B cell (primary cell): ENCODE data around the gene GEMIN5. TPM values are rescaled to one million over a fixed set of nuclear protein-coding genes. Genes with fewer than 3 reads are reported as not detected.
A peak's percentile ranks its signal among the peaks of the same experiment; 100 is the strongest.

Experiments used
- ATAC-seq: fragments of 200-7000 bp; cut with Tn5 transposase; one replicate; pipeline ENCODE4 v1.10.0; 2021; ENCODE audit warnings: low read depth, mild to moderate bottlenecking, moderate number of reproducible peaks, moderate library complexity
- CTCF ChIA-PET: fragments of 350-600 bp; sonication (Branson Sonifier 250); formaldehyde crosslinking; loops from one replicate; lab custom pipeline; 2021; ENCODE audit warnings: antibody characterized with exemption, inconsistent platforms; lab: Charles Lee
- POLR2A ChIA-PET: fragments of 350-600 bp; sonication (Branson Sonifier 250); formaldehyde crosslinking; loops from one replicate; lab custom pipeline; 2021; ENCODE audit warnings: antibody characterized with exemption; lab: Charles Lee
- DNase-seq: peaks from one replicate; pipeline ENCODE4 v3.0.0; 2013
- H2AFZ ChIP-seq: 2 replicates; pipeline ENCODE4 v1.6.1; 2012; ENCODE audit warnings: mild to moderate bottlenecking, low read depth, low read length; ENCODE audit not compliant: insufficient read depth, poor library complexity, severe bottlenecking
- H3K27ac ChIP-seq, 2 donors: 1 replicate in 1 of 2; 2 replicates in 1 of 2; pipeline ENCODE4 v1.5.1; 2012 to 2013; ENCODE audit warnings: low read length in 2 of 2, mild to moderate bottlenecking in 2 of 2, moderate library complexity in 1 of 2
- H3K27me3 ChIP-seq, 4 experiments: fragments of 200-600 bp in 1 of 4; sonication (generic) in 1 of 4; replicated peaks in 1 of 4; 1 replicate in 2 of 4; 2 replicates in 2 of 4; pipeline versions ENCODE4 v1.6.1 to v1.7.0; 2013 to 2016; ENCODE audit warnings: low read length in 3 of 4, mild to moderate bottlenecking in 2 of 4, mixed read lengths in 1 of 4, moderate library complexity in 1 of 4; ENCODE audit not compliant: insufficient read depth in 4 of 4, control insufficient read depth in 3 of 4; ENCODE audit errors: control extremely low read depth in 1 of 4
- H3K36me3 ChIP-seq, 2 experiments: replicated peaks in 1 of 2; 1 replicate in 1 of 2; 2 replicates in 1 of 2; pipeline versions ENCODE4 v1.6.1 to v1.7.1; 2013; ENCODE audit warnings: low read length in 1 of 2; ENCODE audit not compliant: insufficient read depth in 2 of 2, control insufficient read depth in 1 of 2; ENCODE audit errors: control extremely low read depth in 1 of 2, extremely low read depth in 1 of 2
- H3K4me1 ChIP-seq, 2 donors: fragments of 200-600 bp in 1 of 2; sonication (generic) in 1 of 2; 1 replicate in 1 of 2; 2 replicates in 1 of 2; pipeline versions ENCODE4 v1.5.1 to v1.6.1; 2013 to 2017; ENCODE audit warnings: low read length in 2 of 2; ENCODE audit not compliant: control insufficient read depth in 2 of 2, insufficient read depth in 2 of 2
- H3K4me2 ChIP-seq: replicated peaks from 2 replicates; pipeline ENCODE3; 2012; ENCODE audit warnings: mild to moderate bottlenecking, low read depth, low read length; ENCODE audit not compliant: poor library complexity, severe bottlenecking
- H3K4me3 ChIP-seq, 5 experiments: fragments of 200-600 bp in 1 of 5; sonication (generic) in 1 of 5; 1 replicate in 3 of 5; 2 replicates in 2 of 5; pipeline versions ENCODE4 v1.5.1 to v1.7.0; 2011 to 2016; ENCODE audit warnings: low read length in 4 of 5, mild to moderate bottlenecking in 4 of 5, low read depth in 2 of 5, control low read depth in 1 of 5, moderate library complexity in 1 of 5; ENCODE audit not compliant: insufficient read depth in 1 of 5; ENCODE audit errors: control extremely low read depth in 1 of 5, extremely low read depth in 1 of 5
- H3K79me2 ChIP-seq: fragments of 200-600 bp; sonication (generic); one replicate; pipeline ENCODE4 v1.6.0; 2016; ENCODE audit warnings: low read length; ENCODE audit not compliant: control insufficient read depth, insufficient read depth
- H3K9ac ChIP-seq: fragments of 200-600 bp; sonication (generic); 2 replicates; pipeline ENCODE4 v1.6.1; 2017; ENCODE audit warnings: mild to moderate bottlenecking, low read length, moderate library complexity
- H3K9me3 ChIP-seq, 3 donors: one replicate each; pipeline versions ENCODE4 v1.6.1 to v1.7.1; 2013; ENCODE audit warnings: low read length in 2 of 3; ENCODE audit not compliant: control insufficient read depth in 2 of 3, insufficient read depth in 1 of 3; ENCODE audit errors: control extremely low read depth in 1 of 3
- H4K20me1 ChIP-seq: 2 replicates; pipeline ENCODE4 v1.6.0; 2012; ENCODE audit warnings: mild to moderate bottlenecking, low read length; ENCODE audit not compliant: insufficient read depth, control insufficient read depth, poor library complexity, severe bottlenecking
- H3K27ac Mint-ChIP-seq: one replicate; pipeline ENCODE4 v1.8.0; 2021; ENCODE audit warnings: mixed read lengths
- H3K27me3 Mint-ChIP-seq: one replicate; pipeline ENCODE4 v1.8.0; 2021; ENCODE audit warnings: mixed read lengths
- H3K4me1 Mint-ChIP-seq: one replicate; pipeline ENCODE4 v1.8.0; 2021; ENCODE audit warnings: mixed read lengths
- H3K4me3 Mint-ChIP-seq: one replicate; pipeline ENCODE4 v1.8.0; 2021; ENCODE audit warnings: mixed read lengths
- H3K9me3 Mint-ChIP-seq: one replicate; pipeline ENCODE4 v1.8.0; 2022; ENCODE audit warnings: mixed read lengths; ENCODE audit not compliant: insufficient read depth
- EZH2 ChIP-seq: IDR thresholded peaks from 2 replicates; pipeline ENCODE4 v1.6.1; 2012; ENCODE audit warnings: borderline replicate concordance, low read depth, mild to moderate bottlenecking, moderate library complexity, low read length; ENCODE audit not compliant: insufficient read depth, poor library complexity, severe bottlenecking
- WGBS: methylation state at CpG from one replicate; pipeline ENCODE4 v1.1.5; 2013; ENCODE audit warnings: missing lambda C conversion rate; ENCODE audit not compliant: insufficient coverage; 5-methylcytosine and 5-hydroxymethylcytosine counted together
- intact Hi-C: fragments of 100-400 bp; cut with micrococcal nuclease; formaldehyde crosslinking; loops from one replicate; pipeline ENCODE4 v1.10.0; 2022
- polyA plus RNA-seq: library from polyadenylated mRNA; depleted of rRNA; stranded (reverse); fragments of >200 nt; gene quantifications from 2 replicates; pipeline ENCODE4 v1.2.3, GENCODE V29; 2012
- total RNA-seq, 2 donors: library from RNA; stranded (reverse); fragments of 120-200 nt in 1 of 2; gene quantifications; 1 replicate in 1 of 2; 2 replicates in 1 of 2; pipeline versions ENCODE4 v1.2.3 to v1.2.4, GENCODE V29; 2013 to 2022
- TF ChIP-seq, protein P1 (sequence below): fragments of 200-600 bp; IDR thresholded peaks from one replicate; pipeline ENCODE4 v1.8.0; 2022; ENCODE audit warnings: antibody characterized with exemption, mild to moderate bottlenecking

Gene GEMIN5
- total and polyA plus RNA-seq, 2 donors (not counting 1 experiment from before 2014, with no cell fraction given), result 3.6 to 15.5 TPM

DNA sequence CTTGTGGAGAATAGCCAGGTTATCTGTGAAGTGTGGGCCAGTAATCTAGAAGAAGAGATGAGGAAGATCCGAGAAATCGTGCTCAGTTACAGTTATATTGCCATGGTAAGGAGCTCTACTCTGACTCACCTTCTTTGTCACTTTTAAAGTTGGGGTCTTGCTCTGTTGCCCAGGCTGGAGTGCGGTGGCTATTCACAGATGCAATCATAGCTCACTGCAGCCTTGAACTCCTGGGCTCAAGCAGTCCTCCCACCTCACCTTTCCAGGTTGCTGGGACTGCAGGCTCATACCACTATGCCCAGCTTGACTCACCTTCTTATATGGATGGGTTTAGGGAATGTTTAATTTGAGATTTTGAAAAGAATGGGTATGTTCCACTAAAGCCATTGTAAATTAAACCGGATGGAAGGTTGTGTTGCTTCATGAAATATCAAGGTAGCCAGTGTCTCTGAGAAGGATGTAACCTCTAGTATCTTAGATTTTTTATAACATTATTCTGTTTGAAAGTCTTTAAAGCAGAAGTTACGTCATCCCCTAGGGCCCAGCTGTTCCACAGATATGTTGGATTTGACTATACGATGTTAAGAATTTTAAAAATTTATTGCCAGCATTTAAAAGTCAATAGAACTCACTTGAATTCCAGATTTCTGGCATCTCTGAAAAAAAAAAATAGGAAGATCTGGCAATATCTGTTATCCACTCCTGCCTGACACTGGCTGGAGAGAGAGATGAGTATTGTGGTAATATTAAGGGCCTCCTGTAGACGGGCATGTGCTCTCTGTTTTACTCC, 74.5 kb downstream of the GEMIN5 start:
- no peaks in the 10 kb centered on the region for H3K9me3 Mint-ChIP-seq
- no CpG with 5 or more reads among the region's 7 CpGs for WGBS
- Histone ChIP-seq H3K27me3 (no peaks in the 10 kb centered on the region), H3K27ac (peak overlapping the region in 1 of 2 donors; percentile 40), H3K9me3 (no peaks in the 10 kb centered on the region), H3K9ac (no peak overlapping the region), H3K4me2 (peak overlapping the region; percentile 36), H3K79me2 (peaks cover 94% of the 10 kb centered on the region), H2AFZ (no peak overlapping the region), H3K4me1 (peaks cover 42 to 47% of the 10 kb centered on the region in 2 donors), H3K36me3 (peaks cover 7 to 48% of the 10 kb centered on the region in 2 experiments), H4K20me1 (peaks cover 62% of the 10 kb centered on the region), H3K4me3 (no peak overlapping the region)
- ChIA-PET POLR2A (no interaction called here), CTCF (no interaction called here)
- DNase-seq, result no peak
- H3K27ac Mint-ChIP-seq, result no peak overlapping the region
- H3K4me1 Mint-ChIP-seq, result peaks cover 55% of the 10 kb centered on the region
- intact Hi-C loops, result no loop called here
- TF ChIP-seq EZH2, result no peak
- TF ChIP-seq, protein P1, sequence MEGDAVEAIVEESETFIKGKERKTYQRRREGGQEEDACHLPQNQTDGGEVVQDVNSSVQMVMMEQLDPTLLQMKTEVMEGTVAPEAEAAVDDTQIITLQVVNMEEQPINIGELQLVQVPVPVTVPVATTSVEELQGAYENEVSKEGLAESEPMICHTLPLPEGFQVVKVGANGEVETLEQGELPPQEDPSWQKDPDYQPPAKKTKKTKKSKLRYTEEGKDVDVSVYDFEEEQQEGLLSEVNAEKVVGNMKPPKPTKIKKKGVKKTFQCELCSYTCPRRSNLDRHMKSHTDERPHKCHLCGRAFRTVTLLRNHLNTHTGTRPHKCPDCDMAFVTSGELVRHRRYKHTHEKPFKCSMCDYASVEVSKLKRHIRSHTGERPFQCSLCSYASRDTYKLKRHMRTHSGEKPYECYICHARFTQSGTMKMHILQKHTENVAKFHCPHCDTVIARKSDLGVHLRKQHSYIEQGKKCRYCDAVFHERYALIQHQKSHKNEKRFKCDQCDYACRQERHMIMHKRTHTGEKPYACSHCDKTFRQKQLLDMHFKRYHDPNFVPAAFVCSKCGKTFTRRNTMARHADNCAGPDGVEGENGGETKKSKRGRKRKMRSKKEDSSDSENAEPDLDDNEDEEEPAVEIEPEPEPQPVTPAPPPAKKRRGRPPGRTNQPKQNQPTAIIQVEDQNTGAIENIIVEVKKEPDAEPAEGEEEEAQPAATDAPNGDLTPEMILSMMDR, result no peak
- H3K27me3 Mint-ChIP-seq, result no peaks in the 10 kb centered on the region
- H3K4me3 Mint-ChIP-seq, result no peak overlapping the region
- no peak for ATAC-seq

DNA sequence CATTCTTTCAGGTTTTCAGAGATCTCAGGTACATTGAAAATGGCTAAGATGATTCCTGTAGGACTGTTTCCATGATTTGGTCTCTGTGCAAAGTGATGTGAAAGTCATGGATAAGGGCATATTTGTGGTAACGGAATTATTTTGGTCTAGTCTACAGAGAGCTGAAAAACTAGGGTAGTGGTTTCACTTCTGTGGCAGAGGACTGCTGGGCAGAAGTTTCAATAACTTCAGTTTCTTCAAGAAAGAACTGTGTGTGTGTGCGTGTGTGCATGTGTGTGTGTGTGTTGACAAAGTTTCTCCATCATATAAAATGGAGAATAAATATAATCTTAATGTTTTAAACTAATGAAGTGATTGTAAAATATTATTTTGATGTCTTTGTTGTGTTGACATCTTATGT, 75.2 kb downstream of the GEMIN5 start:
- Mint-ChIP-seq H3K4me1 (peaks cover 56% of the 10 kb centered on the region), H3K4me3 (peak overlapping the region; percentile 67), H3K27me3 (no peaks in the 10 kb centered on the region), H3K9me3 (no peaks in the 10 kb centered on the region), H3K27ac (peak overlapping the region; percentile 81)
- ATAC-seq, result no peak
- DNase-seq, result peak; percentile 19
- peak overlapping the region; percentile 36 for H3K4me2 ChIP-seq
- peaks cover 42 to 47% of the 10 kb centered on the region in 2 donors for H3K4me1 ChIP-seq
- H3K27me3 ChIP-seq, result no peaks in the 10 kb centered on the region
- peaks cover 59% of the 10 kb centered on the region for H4K20me1 ChIP-seq
- intact Hi-C loops, result no loop called here
- 0% methylated on average over 1 of the region's 2 CpGs for WGBS
- peaks cover 90% of the 10 kb centered on the region for H3K79me2 ChIP-seq
- no peak overlapping the region for H3K9ac ChIP-seq
- CTCF ChIA-PET, result no interaction called here
- no peak overlapping the region for H3K4me3 ChIP-seq
- H3K36me3 ChIP-seq, result peaks cover 5 to 44% of the 10 kb centered on the region in 2 experiments
- H3K27ac ChIP-seq, result peak overlapping the region in 1 of 2 donors; percentile 99
- POLR2A ChIA-PET, result no interaction called here
- H3K9me3 ChIP-seq, result no peaks in the 10 kb centered on the region
- no peak overlapping the region for H2AFZ ChIP-seq
- TF ChIP-seq, protein P1, result no peak
- no peak for TF ChIP-seq EZH2
